G401 (cell line): ENCODE measurements around the gene DHRS2. TPM values are rescaled to one million over a fixed set of nuclear protein-coding genes. Genes with fewer than 3 reads are reported as not detected.
"Not testable (repeated sequence)": the region's sequence is repeated elsewhere in the genome, so short reads cannot be mapped to it uniquely, and the experiment has no call there.

Experiments used
- DNase-seq: peaks from one replicate; pipeline ENCODE4 v3.0.0-alpha.2; 2015; ENCODE audit warnings: low spot score
- in situ Hi-C: cut with HindIII; loops from 2 replicates; pipeline ENCODE4 v1.10.0; 2016; ENCODE audit warnings: low sequenced_read_pairs, mixed read lengths
- total RNA-seq: library from RNA; depleted of rRNA; stranded (reverse); fragments of >200 nt; shearing (Covaris generic); gene quantifications from 2 replicates; pipeline ENCODE4 v1.2.3, GENCODE V29; 2014; rRNA removed

The DHRS2 gene
- total RNA-seq, 1 experiment from 2014 or later: 0.61 TPM

- in situ Hi-C loops: no loop called here
- DNase-seq: no peak
Observed at GRCh38 chr14:23667134-23667533, 31.0 kb downstream of the DHRS2 start.

DNA sequence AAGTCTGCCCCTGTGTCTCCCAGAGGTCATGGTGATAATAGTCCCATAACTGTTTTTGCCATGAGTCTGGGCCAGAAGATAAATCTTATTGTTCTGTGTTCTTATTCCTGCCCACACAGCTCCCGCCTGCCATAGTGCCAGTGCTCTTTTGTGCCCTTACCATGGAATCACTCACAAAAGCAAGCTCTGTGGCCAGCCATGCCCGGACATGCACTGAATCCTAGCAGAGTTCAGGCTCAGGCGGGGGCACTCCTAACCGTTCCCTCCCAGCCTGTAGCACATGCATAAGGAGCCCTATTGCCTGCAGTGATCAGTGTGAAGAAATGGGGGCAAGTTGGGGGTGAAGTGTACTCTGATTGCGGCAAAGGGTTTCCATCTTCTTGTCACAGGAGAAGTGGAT is 33.3 kb downstream of the DHRS2 start:
- DNase-seq: no peak
- in situ Hi-C loops: no loop called here

- no peak for DNase-seq
- in situ Hi-C loops: no loop called here
Observed at GRCh38 chr14:23670481-23670880, 34.3 kb downstream of the DHRS2 start.

GRCh38 chr14:23672200-23672599 is 36.0 kb downstream of the DHRS2 start:
- in situ Hi-C loops: no loop called here
- no peak for DNase-seq

- DNase-seq: no peak
- in situ Hi-C loops: no loop called here
Observed at GRCh38 chr14:23675337-23675736, 39.2 kb downstream of the DHRS2 start.

GRCh38 chr14:23675906-23676305 is 39.7 kb downstream of the DHRS2 start:
- no peak for DNase-seq
- in situ Hi-C loops: no loop called here

DNA sequence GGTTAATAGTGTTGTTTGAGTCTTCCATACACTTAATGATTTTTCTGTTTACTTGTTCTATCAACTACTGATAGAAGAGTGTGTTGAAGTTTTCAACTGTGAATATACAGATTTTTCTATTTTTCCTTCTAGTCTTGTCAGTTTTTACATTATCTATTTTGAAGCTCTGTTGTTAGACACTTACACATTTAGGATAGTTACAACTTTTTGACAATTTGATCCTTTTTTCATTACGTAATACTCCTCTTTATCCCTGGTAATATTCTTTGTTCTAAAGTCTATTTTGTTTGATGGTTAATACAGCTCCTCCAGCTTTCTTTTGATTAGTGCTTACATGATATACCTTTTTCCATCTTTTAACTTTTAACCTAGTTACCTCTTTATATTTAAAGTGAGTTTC is 45.2 kb downstream of the DHRS2 start:
- DNase-seq: no peak
- in situ Hi-C loops: no loop called here

DNA sequence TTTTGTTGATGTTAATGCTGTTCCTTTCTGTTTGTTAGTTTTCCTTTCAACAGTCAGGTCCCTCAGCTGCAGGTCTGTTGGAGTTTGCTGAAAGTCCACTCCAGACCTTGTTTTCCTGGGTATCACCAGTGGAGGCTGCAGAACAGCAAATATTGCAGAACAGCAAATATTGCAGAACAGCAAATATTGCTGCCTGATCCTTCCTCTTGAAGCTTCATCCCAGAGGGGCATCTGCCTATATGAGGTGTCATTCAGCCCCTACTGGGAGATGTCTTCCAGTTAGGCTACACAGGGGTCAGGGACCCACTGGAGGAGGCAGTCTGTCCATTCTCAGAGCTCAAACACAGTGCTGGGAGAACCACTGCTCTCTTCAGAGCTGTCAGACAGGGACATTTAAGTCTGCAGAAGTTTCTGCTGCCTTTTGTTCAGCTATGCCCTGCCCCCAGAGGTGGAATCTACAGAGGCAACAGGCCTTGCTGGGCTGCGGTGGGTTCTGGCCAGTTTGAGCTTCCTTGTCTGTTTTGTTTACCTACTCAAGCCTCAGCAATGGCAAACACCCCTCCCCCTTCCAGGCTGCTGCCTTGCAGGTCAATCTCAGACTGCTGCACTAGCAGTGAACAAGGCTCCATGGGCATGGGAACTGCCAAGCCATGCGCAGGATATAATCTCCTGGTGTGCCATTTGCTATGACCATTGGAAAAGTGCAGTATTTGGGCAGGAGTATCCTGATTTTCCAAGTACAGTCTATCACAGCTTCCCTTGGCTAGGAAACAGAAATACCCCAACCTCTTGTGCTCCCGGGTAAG is 53.7 kb downstream of the DHRS2 start:
- DNase-seq, in situ Hi-C loops: not testable (repeated sequence)

DNA sequence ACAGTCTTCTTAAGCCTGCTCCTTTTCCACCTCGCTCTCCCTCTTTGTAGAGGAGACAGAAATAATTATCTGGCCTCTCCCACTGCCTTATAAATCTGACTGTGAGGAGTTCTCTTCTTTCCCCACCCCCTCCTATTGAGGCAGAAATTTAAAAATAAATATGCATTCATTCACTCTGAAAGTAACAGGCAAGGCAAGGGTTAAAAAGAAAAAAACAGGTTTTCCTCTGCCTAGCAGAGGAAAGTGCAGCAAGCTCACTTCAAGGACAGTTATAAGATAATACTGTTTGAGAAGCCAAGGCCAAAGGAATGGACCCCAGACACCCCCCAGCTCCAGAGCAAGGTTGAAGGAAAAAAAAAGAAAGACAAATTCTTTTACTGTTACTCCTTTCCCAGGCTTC is 56.3 kb downstream of the DHRS2 start:
- in situ Hi-C loops: no loop called here
- DNase-seq: no peak

GRCh38 chr14:23693252-23693775 is 57.1 kb downstream of the DHRS2 start:
- in situ Hi-C loops: no loop called here
- no peak for DNase-seq

GRCh38 chr14:23694085-23694948 is 58.2 kb downstream of the DHRS2 start:
- no peak for DNase-seq

More at GRCh38 chr14:23694085-23694948, 58.2 kb downstream of the DHRS2 start:
- in situ Hi-C loops: no loop called here

Other genes starting within 250 kb of the DHRS2 start
- gene MYH6, start 228.1 kb upstream of the DHRS2 start, total RNA-seq: not detected in 2 replicates
- not detected in 2 replicates for gene MYH7, start 200.7 kb upstream of the DHRS2 start, total RNA-seq
- gene NGDN, start 166.7 kb upstream of the DHRS2 start, total RNA-seq: 47.6 and 52.1 TPM in 2 replicates
- under 0.01 and 0.03 TPM in 2 replicates for gene ZFHX2, start 84.6 kb upstream of the DHRS2 start, total RNA-seq
- 12.9 and 22.2 TPM in 2 replicates for gene THTPA, start 80.1 kb upstream of the DHRS2 start, total RNA-seq
- gene AP1G2, start 68.6 kb upstream of the DHRS2 start, total RNA-seq: 37.0 and 38.9 TPM in 2 replicates
- not detected in 2 replicates for gene JPH4, start 57.6 kb upstream of the DHRS2 start, total RNA-seq